HepG2 (cell line): ENCODE results near the gene TRIM34. TPM values are rescaled to one million over a fixed set of nuclear protein-coding genes. Genes with fewer than 3 reads are reported as not detected.

Experiments used
- ATAC-seq: fragments of 200-7000 bp; cut with Tn5 transposase; 3 replicates; pipeline ENCODE4 v1.9.1; 2020; ENCODE audit warnings: mild to moderate bottlenecking, moderate library complexity
- BruUV-seq: library from RNA; stranded (reverse); fragments of 400-500 nt; replicated peaks from 2 replicates; lab custom pipeline; 2021; lab: Mats Ljungman, UMichigan
- CTCF ChIA-PET: fragments of 300-600 bp; formaldehyde crosslinking; extraction: SDS; loops from one replicate; lab custom pipeline; 2021; ENCODE audit warnings: low total read pairs, inconsistent platforms, low intra/inter-chr PET ratio; lab: Yijun Ruan, JAX
- POLR2A ChIA-PET: fragments of 350-600 bp; sonication (Branson Sonifier 250); formaldehyde crosslinking; loops from one replicate; lab custom pipeline; 2020; ENCODE audit warnings: antibody characterized with exemption, inconsistent platforms; lab: Yijun Ruan, JAX
- DNase-seq: peaks from one replicate; pipeline ENCODE4 v3.0.0-alpha.2; 2015; ENCODE audit warnings: low spot score
- FAIRE-seq: peaks from 3 replicates; lab custom pipeline; 2011; peaks lifted over from hg19 to GRCh38; lab: Jason Lieb, UNC
- H2AFZ ChIP-seq: one replicate; pipeline ENCODE4 v1.6.1; 2011; ENCODE audit warnings: low read length, inconsistent platforms
- H3K27ac ChIP-seq: fragments of 300-600 bp; 3 replicates; pipeline ENCODE4 v1.8.0; 2011; ENCODE audit warnings: mixed run types, mild to moderate bottlenecking, mixed read lengths, low read length, inconsistent platforms; ENCODE audit not compliant: insufficient read depth; ENCODE audit errors: extremely low read length
- H3K27me3 ChIP-seq, 2 experiments: fragments of 200-600 bp in 1 of 2; 2 replicates in 1 of 2; 3 replicates in 1 of 2; pipeline versions ENCODE4 v1.6.0 to v1.8.0; 2011; ENCODE audit warnings: low read length in 2 of 2, mild to moderate bottlenecking in 2 of 2, moderate library complexity in 2 of 2, inconsistent platforms in 1 of 2; ENCODE audit not compliant: insufficient read depth in 2 of 2, control insufficient read depth in 1 of 2
- H3K36me3 ChIP-seq, 2 experiments: fragments of 200-600 bp in 1 of 2; replicated peaks in 1 of 2; 2 replicates in 1 of 2; 3 replicates in 1 of 2; pipeline versions ENCODE4 v1.5.1 to v1.8.0; 2011; ENCODE audit warnings: low read length in 2 of 2, inconsistent platforms in 1 of 2; ENCODE audit not compliant: insufficient read depth in 2 of 2, control insufficient read depth in 1 of 2
- H3K4me1 ChIP-seq: 2 replicates; pipeline ENCODE4 v1.5.1; 2012; ENCODE audit warnings: low read length, inconsistent platforms; ENCODE audit not compliant: insufficient read depth
- H3K4me2 ChIP-seq: 2 replicates; pipeline ENCODE4 v1.6.0; 2011; ENCODE audit warnings: low read depth, low read length, inconsistent platforms
- H3K4me3 ChIP-seq, 3 experiments: fragments of 200-600 bp in 1 of 3; sonication (generic), shearing (Covaris generic) in 1 of 3; replicated peaks in 1 of 3; 2 replicates each; pipeline ENCODE4 v1.5.1; 2011 to 2016; ENCODE audit warnings: low read length in 3 of 3, inconsistent platforms in 2 of 3, low read depth in 2 of 3, mild to moderate bottlenecking in 2 of 3, control low read depth in 1 of 3, mixed read lengths in 1 of 3; ENCODE audit not compliant: insufficient read depth in 1 of 3
- H3K79me2 ChIP-seq: one replicate; pipeline ENCODE4 v1.6.1; 2011; ENCODE audit warnings: low read length, inconsistent platforms; ENCODE audit not compliant: insufficient read depth
- H3K9ac ChIP-seq: 2 replicates; pipeline ENCODE4 v1.6.0; 2011; ENCODE audit warnings: mild to moderate bottlenecking, low read depth, low read length, inconsistent platforms; ENCODE audit not compliant: insufficient read depth
- H3K9me3 ChIP-seq: 2 replicates; pipeline ENCODE4 v1.5.1; 2012; ENCODE audit warnings: mild to moderate bottlenecking, low read length
- H4K20me1 ChIP-seq: 2 replicates; pipeline ENCODE4 v1.6.0; 2011; ENCODE audit warnings: inconsistent platforms, mild to moderate bottlenecking, low read length, moderate library complexity; ENCODE audit not compliant: insufficient read depth
- AFF4 ChIP-seq: sonication (generic); formaldehyde crosslinking; IDR thresholded peaks from 2 replicates; pipeline ENCODE4 v1.4.0; 2020; ENCODE audit warnings: missing genetic modification reagents
- ATF7-NPFF ChIP-seq: sonication (generic); formaldehyde crosslinking; IDR thresholded peaks from 2 replicates; pipeline ENCODE4 v1.8.1; 2023; ENCODE audit warnings: mild to moderate bottlenecking, low read depth, missing genetic modification reagents, moderate library complexity
- BRD4 ChIP-seq: sonication (generic); formaldehyde crosslinking; IDR thresholded peaks from 2 replicates; pipeline ENCODE4 v1.4.0; 2020; ENCODE audit warnings: missing genetic modification reagents
- FOXC1 ChIP-seq: sonication (generic); formaldehyde crosslinking; IDR thresholded peaks from 2 replicates; pipeline ENCODE4 v1.8.0; 2022; ENCODE audit warnings: mild to moderate bottlenecking, missing genetic modification reagents, borderline replicate concordance
- HHEX ChIP-seq: IDR thresholded peaks from 2 replicates; pipeline ENCODE4 v1.6.1; 2016; ENCODE audit warnings: control low read depth
- KLF15 ChIP-seq: sonication (generic); formaldehyde crosslinking; IDR thresholded peaks from 2 replicates; pipeline ENCODE4 v1.8.1; 2023; ENCODE audit warnings: borderline replicate concordance, mild to moderate bottlenecking, inconsistent platforms, missing genetic modification reagents, mixed read lengths
- KMT2A ChIP-seq: sonication (generic); formaldehyde crosslinking; IDR thresholded peaks from 2 replicates; pipeline ENCODE4 v1.4.0; 2020; ENCODE audit warnings: missing genetic modification reagents
- PRDM10 ChIP-seq: sonication (generic); formaldehyde crosslinking; IDR thresholded peaks from 2 replicates; pipeline ENCODE4 v1.4.0; 2020; ENCODE audit warnings: low read depth, missing genetic modification reagents
- SALL2 ChIP-seq: sonication (generic); formaldehyde crosslinking; IDR thresholded peaks from 2 replicates; pipeline ENCODE4 v1.8.1; 2023; ENCODE audit warnings: mild to moderate bottlenecking, missing genetic modification reagents, inconsistent platforms
- SMC3 ChIP-seq: IDR thresholded peaks from 2 replicates; pipeline ENCODE4 v1.6.1; 2011; ENCODE audit warnings: low read length, improper control_type of control experiment
- TEF ChIP-seq: sonication (generic); formaldehyde crosslinking; IDR thresholded peaks from 2 replicates; pipeline ENCODE4 v1.5.0; 2020; ENCODE audit warnings: missing genetic modification reagents
- TSC22D2 ChIP-seq: sonication (generic); formaldehyde crosslinking; IDR thresholded peaks from 2 replicates; pipeline ENCODE4 v1.5.1; 2020; ENCODE audit warnings: missing genetic modification reagents, mild to moderate bottlenecking, borderline replicate concordance
- ZMAT5 ChIP-seq: sonication (generic); formaldehyde crosslinking; IDR thresholded peaks from 2 replicates; pipeline ENCODE4 v1.5.0; 2020; ENCODE audit warnings: mild to moderate bottlenecking, low read depth, missing genetic modification reagents, borderline replicate concordance
- ZNF567 ChIP-seq: sonication (generic); formaldehyde crosslinking; IDR thresholded peaks from 2 replicates; pipeline ENCODE4 v1.8.1; 2023; ENCODE audit warnings: mild to moderate bottlenecking, missing genetic modification reagents, borderline replicate concordance
- ZNF589 ChIP-seq: sonication (generic); formaldehyde crosslinking; conservative IDR thresholded peaks from 2 replicates; pipeline ENCODE4 v1.8.0; 2022; ENCODE audit warnings: mild to moderate bottlenecking, moderate library complexity, missing genetic modification reagents
- ZSCAN31 ChIP-seq: sonication (generic); formaldehyde crosslinking; IDR thresholded peaks from 2 replicates; pipeline ENCODE4 v1.5.0; 2020; ENCODE audit warnings: low read depth, mild to moderate bottlenecking, missing genetic modification reagents
- WGBS: methylation state at CpG from one replicate; pipeline ENCODE4 v1.1.6; 2017; ENCODE audit warnings: low lambda C conversion rate; 5-methylcytosine and 5-hydroxymethylcytosine counted together
- in situ Hi-C: cut with HindIII; loops from 2 replicates; pipeline ENCODE4 v1.10.0; 2017; ENCODE audit warnings: low pct_unique_long_range_greater_than_20kb; ENCODE audit not compliant: extremely low pct_ligation_motif_present
- intact Hi-C: fragments of 100-400 bp; cut with micrococcal nuclease; formaldehyde crosslinking; loops from one replicate; pipeline ENCODE4 v1.10.0; 2022; ENCODE audit not compliant: unreplicated experiment
- polyA plus RNA-seq, 8 experiments: library from polyadenylated mRNA; depleted of rRNA in 3 of 8; stranded (reverse) in 7 of 8; unstranded in 1 of 8; fragments of >200 nt; fragmentation: Illumina TruSeq in 4 of 8; extraction: Trizol in 4 of 8; gene quantifications; 2 replicates each; pipeline versions ENCODE4 v1.2.1 to v1.2.3, GENCODE V29; 2011 to 2016; ENCODE audit warnings: low read depth in 4 of 8, missing spikeins in 1 of 8, mixed read lengths in 1 of 8; ENCODE audit not compliant: insufficient read depth in 1 of 8
- total RNA-seq, 5 experiments: library from RNA; depleted of rRNA; stranded (reverse); fragments of >200 nt; fragmentation: Illumina TruSeq; extraction: Trizol; gene quantifications; 2 replicates each; pipeline ENCODE4 v1.2.3, GENCODE V29; 2016; ENCODE audit warnings: low read depth in 1 of 5

TRIM34 gene
- total and polyA plus RNA-seq, 2 of the 13 experiments (the other 11 are each of a cell fraction or from before 2014, with no cell fraction given): 0.13 to 0.42 TPM

- ChIA-PET CTCF (no interaction called here), POLR2A (no interaction called here)
- Histone ChIP-seq H3K27me3 (peaks cover 0 to 1% of the 10 kb centered on the region in 2 experiments; a peak in 2 of 5 replicates), H2AFZ (no peak overlapping the region), H3K79me2 (no peaks in the 10 kb centered on the region), H3K4me3 (no peak overlapping the region), H3K27ac (no peak overlapping the region), H3K9ac (no peak overlapping the region), H3K4me2 (no peak overlapping the region), H4K20me1 (no peaks in the 10 kb centered on the region), H3K9me3 (no peaks in the 10 kb centered on the region), H3K4me1 (no peaks in the 10 kb centered on the region), H3K36me3 (no peaks in the 10 kb centered on the region)
- intact Hi-C loops (no loop called here), in situ Hi-C loops (no loop called here)
- DNase-seq (no peak), FAIRE-seq (no peak), ATAC-seq (peak; percentile 54; the same call in 1 of the 3 replicates)
- 66% methylated on average over 11 of the region's 11 CpGs for WGBS
- BruUV-seq: no TSS peak
- TF ChIP-seq TSC22D2 (CRISPR knock-in tag) (no peak), HHEX (CRISPR knock-in tag) (no peak), PRDM10 (CRISPR knock-in tag) (no peak), SMC3 (no peak), KLF15 (CRISPR knock-in tag) (no peak), SALL2 (CRISPR knock-in tag) (no peak), TEF (CRISPR knock-in tag) (no peak), ZNF567 (CRISPR knock-in tag) (no peak), BRD4 (CRISPR knock-in tag) (no peak), ZSCAN31 (CRISPR knock-in tag) (no peak), ZNF589 (CRISPR knock-in tag) (no peak), AFF4 (CRISPR knock-in tag) (no peak), ZMAT5 (CRISPR knock-in tag) (no peak), ATF7-NPFF (CRISPR knock-in tag) (no peak), KMT2A (no peak), FOXC1 (no peak)
Measured at GRCh38 chr11:5611627-5612026, 13.2 kb upstream of the TRIM34 start.
